Activated naive CD4-positive, alpha-beta T cell treated with anti-CD3 and anti-CD28 coated beads, Interleukin-2, amount 50 U/mL, for 24 hours (primary cell): ENCODE measurements around the gene KNTC1.
"Not testable (repeated sequence)": the region's sequence is repeated elsewhere in the genome, so short reads cannot be mapped to it uniquely, and the experiment has no call there.

Experiments used
- H3K27ac Mint-ChIP-seq: one replicate; pipeline ENCODE4 v1.8.0; 2021; ENCODE audit warnings: mild to moderate bottlenecking, mixed read lengths
- H3K27me3 Mint-ChIP-seq: one replicate; pipeline ENCODE4 v1.8.0; 2021; ENCODE audit warnings: mixed read lengths
- H3K36me3 Mint-ChIP-seq: one replicate; pipeline ENCODE4 v1.8.0; 2021; ENCODE audit warnings: mixed read lengths
- H3K4me1 Mint-ChIP-seq: one replicate; pipeline ENCODE4 v1.8.0; 2021; ENCODE audit warnings: mixed read lengths
- H3K4me3 Mint-ChIP-seq: one replicate; pipeline ENCODE4 v1.8.0; 2021; ENCODE audit warnings: mild to moderate bottlenecking, mixed read lengths
- H3K9me3 Mint-ChIP-seq: one replicate; pipeline ENCODE4 v1.8.0; 2021; ENCODE audit warnings: mixed read lengths

Gene KNTC1

DNA sequence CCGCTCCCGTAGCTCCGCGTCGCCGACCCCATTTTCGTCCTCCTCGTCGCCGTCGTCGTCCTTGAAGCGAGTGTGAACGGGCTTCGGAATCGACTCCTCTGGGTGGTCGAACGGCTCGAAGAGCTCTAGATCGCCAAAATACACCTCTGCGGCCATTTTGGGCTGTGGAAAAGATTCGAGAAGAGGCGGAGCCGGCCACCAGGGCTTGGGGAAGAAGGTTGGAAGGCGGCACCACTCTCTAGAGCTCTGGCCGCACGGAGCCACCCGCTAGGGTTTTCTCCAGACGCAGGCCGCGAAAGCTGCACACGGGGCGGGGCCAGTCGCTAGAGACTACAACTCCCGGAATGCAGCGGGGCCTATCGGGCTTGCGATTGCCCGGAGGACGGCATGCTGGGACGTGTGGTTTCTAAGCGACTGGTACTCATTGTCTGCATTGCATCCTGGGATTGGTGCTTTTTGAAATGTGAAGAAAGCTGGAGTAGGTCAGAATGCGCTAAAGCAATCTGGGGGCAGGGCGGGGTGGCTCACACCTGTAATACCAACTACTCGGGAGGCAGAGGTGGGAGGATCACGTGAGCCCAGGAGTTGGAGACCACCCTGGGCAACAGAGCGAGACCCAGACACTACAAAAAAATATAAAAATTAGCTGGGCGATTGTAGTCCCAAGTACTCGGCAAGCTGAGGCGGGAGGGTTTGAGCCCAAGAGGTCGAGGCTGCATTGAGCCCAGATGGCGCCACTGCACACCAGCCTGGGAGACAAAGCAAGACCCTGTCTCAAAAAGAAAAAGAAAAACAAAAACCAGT is 26.2 kb upstream of the KNTC1 start, which contains the start of gene ZCCHC8:
ZCCHC8 (minus strand) TSS at position 248 of the 804 bp plus-strand sequence; CDS start at position 156, 92 bp downstream.
- Mint-ChIP-seq H3K4me1 (peaks cover 43% of the 10 kb centered on the region), H3K4me3 (peak within 1 kb of the TSS; percentile 99), H3K36me3 (peaks cover 2% of the 10 kb centered on the region), H3K9me3 (no peaks in the 10 kb centered on the region), H3K27ac (peak within 1 kb of the TSS; percentile 98), H3K27me3 (no peaks in the 10 kb centered on the region)

DNA sequence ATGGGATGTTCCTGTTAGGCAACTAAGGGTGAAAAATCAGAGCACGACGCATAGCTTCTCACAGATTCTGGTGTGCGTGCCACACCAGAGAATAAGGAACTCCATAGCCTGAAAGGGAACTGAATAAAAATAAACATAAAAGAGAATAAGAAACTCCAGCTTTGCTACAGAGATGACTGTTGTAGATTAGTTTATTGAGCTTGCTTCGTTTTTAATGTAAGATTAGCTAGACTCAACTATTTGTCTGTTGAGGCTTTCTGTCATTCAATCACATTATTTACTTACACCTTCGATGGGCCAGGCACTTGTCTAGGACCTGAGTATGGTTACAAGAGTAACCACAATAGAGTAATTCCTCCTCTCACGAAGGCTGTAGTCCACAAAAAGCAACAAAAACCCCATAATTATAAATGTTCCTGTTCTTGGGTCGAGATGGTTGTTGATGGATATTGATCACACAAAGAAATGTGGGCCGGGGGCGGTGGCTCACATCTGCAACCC is 25.5 kb upstream of the KNTC1 start:
- Mint-ChIP-seq H3K4me3 (peak overlapping the region; percentile 99), H3K36me3 (peaks cover 7% of the 10 kb centered on the region), H3K9me3 (no peaks in the 10 kb centered on the region), H3K27ac (peak overlapping the region; percentile 75), H3K4me1 (peaks cover 42% of the 10 kb centered on the region), H3K27me3 (no peaks in the 10 kb centered on the region)

DNA sequence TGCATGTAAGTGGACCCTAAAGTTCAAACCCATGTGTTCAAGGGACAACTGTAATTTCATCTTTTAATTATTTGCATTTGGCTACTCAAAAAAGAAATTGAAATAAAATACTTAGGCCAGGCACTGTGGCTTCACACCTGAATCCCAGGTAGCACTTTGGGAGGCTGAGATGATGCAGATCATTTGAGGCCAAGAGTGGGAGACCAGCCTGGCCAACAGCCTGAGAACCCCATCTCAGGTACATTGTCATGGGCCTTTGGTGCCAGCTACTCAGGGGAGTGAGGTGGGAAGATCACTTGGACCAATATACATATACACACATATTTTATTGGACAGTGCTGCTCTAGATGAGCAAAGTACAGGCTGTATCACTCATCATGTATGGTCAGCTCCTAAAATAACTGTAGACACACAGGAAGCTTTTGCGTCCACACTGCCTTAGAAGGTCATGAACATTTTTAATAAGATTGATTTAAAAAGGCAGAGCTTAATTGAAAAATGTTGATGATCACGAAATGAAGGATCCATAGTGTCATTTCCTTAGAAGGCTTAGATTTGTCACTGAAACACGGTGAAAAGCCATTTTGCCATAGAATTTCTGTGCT is 23.8 kb upstream of the KNTC1 start:
- Mint-ChIP-seq H3K27ac (peak overlapping the region; percentile 47), H3K27me3 (no peaks in the 10 kb centered on the region), H3K4me1 (peaks cover 32% of the 10 kb centered on the region), H3K9me3 (no peaks in the 10 kb centered on the region), H3K4me3 (no peak overlapping the region), H3K36me3 (peaks cover 8% of the 10 kb centered on the region)

DNA sequence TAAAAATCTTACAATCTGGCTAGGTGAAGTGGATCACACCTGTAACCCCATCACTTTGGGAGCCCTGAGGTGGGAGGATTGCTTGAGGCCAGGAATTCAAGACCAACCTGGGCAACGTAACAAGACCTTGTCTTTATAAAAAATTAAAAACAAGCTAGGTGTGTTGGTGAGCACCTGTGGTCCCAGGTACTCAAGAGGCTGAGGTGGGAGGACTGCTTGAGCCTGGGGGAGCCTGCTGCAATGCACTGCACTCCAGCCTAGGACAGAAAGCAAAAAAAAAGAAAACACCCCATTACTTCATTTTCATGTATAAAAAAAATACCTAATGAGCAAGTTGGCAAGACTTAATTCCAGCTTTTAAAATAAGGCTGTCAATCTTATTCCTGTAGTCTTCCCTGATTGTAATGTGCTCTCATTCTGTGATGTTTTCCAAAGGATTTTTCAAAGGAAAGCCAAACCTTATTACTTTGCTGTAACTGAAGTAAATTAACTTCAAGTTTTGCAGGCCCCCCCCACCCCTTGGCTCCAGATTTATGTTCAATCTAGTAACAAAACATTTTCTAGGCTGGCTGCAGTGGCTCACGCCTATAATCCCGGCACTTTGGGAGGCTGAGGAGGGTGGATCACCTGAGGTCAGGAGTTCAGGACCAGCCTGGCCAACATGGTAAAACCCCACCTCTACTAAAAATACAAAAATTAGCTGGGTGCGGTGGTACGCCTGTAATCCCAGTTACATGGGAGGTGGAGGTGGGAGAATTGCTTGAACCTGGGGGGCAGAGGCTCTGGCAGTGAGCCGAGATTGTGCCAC is 23.1 kb upstream of the KNTC1 start:
- Mint-ChIP-seq H3K27me3 (no peaks in the 10 kb centered on the region), H3K4me1 (peaks cover 25% of the 10 kb centered on the region), H3K4me3 (no peak overlapping the region), H3K27ac (peak overlapping the region; percentile 47), H3K9me3 (no peaks in the 10 kb centered on the region), H3K36me3 (peaks cover 8% of the 10 kb centered on the region)

DNA sequence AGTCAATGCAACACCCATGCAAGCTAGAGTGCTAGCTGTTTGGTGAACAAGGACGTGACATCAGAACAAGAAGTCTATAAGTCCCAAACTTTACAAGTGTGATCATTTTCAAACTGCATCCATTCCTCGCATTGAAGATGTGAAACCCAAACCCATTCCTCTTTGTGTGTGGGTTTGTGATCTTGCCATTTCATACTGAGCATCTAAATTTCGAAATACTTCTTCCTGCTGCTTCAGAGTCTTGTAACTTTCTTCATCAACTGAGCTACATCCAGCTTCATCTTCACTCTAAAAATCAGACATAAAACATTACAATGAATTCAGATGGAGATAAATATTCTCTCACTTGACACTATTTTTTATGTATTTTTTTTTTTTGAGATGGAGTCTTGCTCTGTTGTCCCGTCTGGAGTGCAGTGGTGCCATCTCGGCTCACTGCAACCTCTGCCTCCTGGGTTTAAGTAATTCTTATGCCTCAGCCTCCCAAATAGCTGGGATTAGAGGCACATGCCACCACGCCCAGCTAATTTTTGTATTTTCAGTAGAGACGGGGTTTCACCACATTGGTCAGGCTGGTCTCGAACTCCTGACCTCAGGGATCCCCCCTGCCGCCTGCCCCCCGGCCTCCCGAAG is 21.5 kb upstream of the KNTC1 start:
- Mint-ChIP-seq H3K9me3 (no peaks in the 10 kb centered on the region), H3K4me1 (peaks cover 18% of the 10 kb centered on the region), H3K4me3 (no peak overlapping the region), H3K27ac (no peak overlapping the region), H3K27me3 (no peaks in the 10 kb centered on the region), H3K36me3 (peaks cover 6% of the 10 kb centered on the region)

DNA sequence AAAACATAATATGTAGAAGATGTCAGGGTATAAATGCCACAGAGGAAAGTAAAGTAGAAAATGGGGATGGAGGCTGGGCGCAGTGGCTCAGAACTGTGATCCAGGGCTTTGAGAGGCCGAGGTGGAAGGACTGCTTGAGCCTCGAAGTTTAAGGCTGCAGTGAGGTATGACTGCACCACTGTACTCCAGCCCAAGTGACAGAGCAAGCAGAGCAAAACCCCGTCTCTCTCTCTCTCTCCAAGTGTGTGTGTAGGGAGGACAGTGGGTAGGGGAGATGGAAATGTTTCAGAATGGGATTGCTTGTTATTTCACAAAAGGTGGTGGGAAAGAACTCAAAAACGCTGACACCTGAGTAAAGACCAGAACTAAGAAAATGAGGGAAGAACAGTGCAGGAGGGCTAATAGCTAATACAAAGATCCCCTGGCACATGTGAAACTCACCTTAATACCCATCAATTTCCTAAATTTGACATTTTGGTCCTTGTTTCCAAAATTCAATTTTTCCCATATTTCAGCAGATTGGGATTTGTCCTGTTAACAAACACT is 20.6 kb upstream of the KNTC1 start:
- peaks cover 6% of the 10 kb centered on the region for H3K36me3 Mint-ChIP-seq
- H3K27ac Mint-ChIP-seq = no peak overlapping the region
- no peak overlapping the region for H3K4me3 Mint-ChIP-seq
- H3K27me3 Mint-ChIP-seq = no peaks in the 10 kb centered on the region
- peaks cover 9% of the 10 kb centered on the region for H3K4me1 Mint-ChIP-seq
- no peaks in the 10 kb centered on the region for H3K9me3 Mint-ChIP-seq

DNA sequence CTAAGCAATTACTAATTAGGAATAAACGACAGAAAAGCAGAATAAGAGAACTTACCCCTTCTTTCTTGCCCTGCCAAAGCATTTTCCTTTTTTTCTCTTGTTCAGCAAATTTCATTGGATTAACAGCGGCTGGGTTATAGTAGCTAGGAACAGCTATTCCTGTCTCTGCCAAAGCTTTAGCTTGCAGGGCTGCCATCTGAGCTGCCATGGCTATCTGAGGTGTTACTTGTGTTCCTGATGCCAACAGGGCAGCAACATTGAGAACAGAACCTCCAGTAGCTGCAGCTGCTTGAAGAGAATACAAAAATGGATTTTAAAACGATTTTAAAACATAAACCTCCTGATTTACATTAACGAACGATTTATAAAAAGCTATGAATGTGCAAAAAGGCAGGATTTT is 18.9 kb upstream of the KNTC1 start:
- H3K36me3 Mint-ChIP-seq = peaks cover 6% of the 10 kb centered on the region
- H3K27ac Mint-ChIP-seq = peak overlapping the region; percentile 8
- no peak overlapping the region for H3K4me3 Mint-ChIP-seq
- H3K27me3 Mint-ChIP-seq = no peaks in the 10 kb centered on the region
- H3K4me1 Mint-ChIP-seq = peaks cover 4% of the 10 kb centered on the region
- no peaks in the 10 kb centered on the region for H3K9me3 Mint-ChIP-seq

DNA sequence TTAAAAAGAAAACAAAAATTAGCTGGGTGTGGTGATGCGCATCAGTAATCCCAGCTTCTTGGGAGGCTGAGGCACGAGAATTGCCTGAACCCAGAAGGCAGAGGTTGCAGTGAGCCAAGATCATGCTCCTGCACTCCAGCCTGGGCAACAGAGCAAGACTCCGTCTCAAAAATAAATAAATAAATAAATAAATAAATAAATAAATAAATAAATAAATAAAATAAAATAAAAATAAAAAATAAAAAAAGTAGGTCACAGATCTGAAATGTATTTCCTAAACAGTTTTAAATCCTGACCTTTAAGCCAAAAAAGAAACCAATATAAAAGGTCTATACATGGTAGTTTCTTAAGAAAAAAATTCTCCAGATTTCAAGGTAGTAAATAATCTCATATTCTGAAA is 14.0 kb upstream of the KNTC1 start:
- not testable (repeated sequence) for H3K27me3 Mint-ChIP-seq, H3K9me3 Mint-ChIP-seq, H3K4me3 Mint-ChIP-seq, H3K27ac Mint-ChIP-seq
- Mint-ChIP-seq H3K4me1 (peaks cover 20% of the 10 kb centered on the region), H3K36me3 (peaks cover 14% of the 10 kb centered on the region)

DNA sequence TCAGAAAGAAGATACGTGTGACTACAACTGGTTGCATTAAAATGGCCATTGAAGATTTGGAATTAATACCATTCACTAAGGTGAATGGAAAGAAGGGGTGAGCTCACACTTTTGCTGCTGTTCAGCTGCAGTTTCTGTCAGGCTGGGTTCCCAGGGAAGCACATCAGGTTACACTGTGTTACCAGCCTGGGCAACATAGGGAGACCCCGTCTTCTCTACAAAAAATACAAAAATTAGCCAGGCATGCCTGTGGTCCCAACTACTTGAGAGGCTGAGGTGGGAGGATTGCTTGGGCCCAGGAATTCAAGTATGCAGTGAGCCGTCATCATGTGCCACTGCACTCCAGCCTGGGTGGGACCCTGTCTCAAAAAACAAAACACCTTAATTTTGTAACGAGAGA is 13.4 kb upstream of the KNTC1 start:
- no peaks in the 10 kb centered on the region for H3K9me3 Mint-ChIP-seq
- H3K27ac Mint-ChIP-seq = no peak overlapping the region
- no peak overlapping the region for H3K4me3 Mint-ChIP-seq
- H3K27me3 Mint-ChIP-seq = no peaks in the 10 kb centered on the region
- H3K36me3 Mint-ChIP-seq = peaks cover 14% of the 10 kb centered on the region
- peaks cover 23% of the 10 kb centered on the region for H3K4me1 Mint-ChIP-seq

DNA sequence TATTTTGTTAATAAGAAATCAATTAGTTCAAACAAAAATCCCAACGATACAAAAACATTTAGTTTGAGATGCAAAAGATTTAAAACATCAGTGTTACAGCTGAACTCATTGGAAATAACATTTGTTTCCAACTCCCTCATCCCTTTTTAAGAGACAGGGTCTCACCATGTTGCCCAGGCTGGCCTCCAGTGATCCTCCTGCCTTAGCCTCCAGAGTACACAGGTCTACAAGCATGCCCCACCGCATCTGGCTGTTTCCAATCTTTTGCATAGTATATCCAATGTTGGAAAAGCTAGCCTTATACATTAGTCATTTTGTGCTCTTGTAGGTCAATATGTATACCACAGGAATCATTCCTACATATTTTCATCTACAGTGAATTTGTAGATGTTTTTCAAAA is 11.8 kb upstream of the KNTC1 start:
- Mint-ChIP-seq H3K9me3 (no peaks in the 10 kb centered on the region), H3K27me3 (no peaks in the 10 kb centered on the region), H3K4me1 (peaks cover 37% of the 10 kb centered on the region), H3K27ac (no peak overlapping the region), H3K4me3 (no peak overlapping the region), H3K36me3 (peaks cover 19% of the 10 kb centered on the region)

DNA sequence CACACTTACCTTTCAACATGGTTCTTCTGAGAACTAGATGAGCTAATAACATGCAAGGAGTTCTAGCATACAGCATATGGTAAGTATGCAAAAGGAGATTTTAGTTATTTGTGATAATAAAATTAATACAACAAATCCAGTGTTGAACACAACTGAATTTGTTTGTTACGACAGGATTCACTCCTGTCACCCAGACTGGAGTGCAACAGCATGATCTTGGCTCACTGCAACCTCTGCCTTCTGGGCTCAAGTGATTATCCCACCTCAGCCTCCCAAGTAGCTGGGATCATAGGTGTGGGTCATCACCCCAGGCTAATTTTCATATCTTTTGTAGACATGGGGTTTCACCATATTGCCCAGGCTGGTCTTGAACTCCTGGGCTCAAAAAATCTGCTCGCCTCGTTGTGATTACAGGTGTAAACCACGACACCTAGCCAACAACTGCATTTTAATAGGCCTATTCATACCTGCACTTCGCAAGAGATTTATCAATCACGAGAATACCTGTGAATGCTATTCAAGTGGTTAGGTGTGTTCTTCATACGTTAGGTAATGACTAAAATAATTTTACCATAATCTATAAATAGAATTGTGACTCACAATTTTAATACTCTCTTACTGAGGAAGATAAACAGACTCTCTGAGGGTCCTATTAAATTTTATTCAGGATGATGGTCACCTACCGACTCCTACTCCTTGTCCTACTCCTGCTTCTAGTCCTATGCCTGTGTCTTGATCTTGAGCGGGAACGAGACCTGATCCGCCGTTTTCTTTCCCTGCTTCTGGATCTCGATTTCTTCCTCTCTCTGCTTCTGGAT is 10.3 kb upstream of the KNTC1 start:
- no peaks in the 10 kb centered on the region for H3K27me3 Mint-ChIP-seq

DNA sequence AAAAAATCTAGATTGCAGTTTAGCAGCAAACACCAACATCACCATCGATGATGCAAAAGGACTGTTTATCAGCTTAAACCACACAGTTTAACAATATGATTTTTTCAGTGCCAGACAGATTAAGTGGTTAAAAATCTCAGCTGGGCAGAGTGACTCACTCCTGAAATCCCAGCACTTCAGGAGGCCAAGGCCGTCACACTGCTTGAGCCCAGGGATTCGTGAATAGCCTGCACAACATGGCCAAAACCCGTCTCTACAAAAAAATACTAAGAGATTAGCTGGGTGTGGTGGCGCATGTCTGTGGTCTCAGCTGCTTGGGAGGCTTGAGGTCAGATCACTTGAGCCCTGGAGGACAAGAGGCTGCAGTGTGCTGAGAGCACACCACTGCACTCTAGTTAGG is 9.2 kb upstream of the KNTC1 start:
- H3K27ac Mint-ChIP-seq = peak overlapping the region; percentile 77
- peaks cover 53% of the 10 kb centered on the region for H3K4me1 Mint-ChIP-seq
- no peaks in the 10 kb centered on the region for H3K27me3 Mint-ChIP-seq
- peaks cover 29% of the 10 kb centered on the region for H3K36me3 Mint-ChIP-seq
- H3K4me3 Mint-ChIP-seq = no peak overlapping the region
- no peaks in the 10 kb centered on the region for H3K9me3 Mint-ChIP-seq

More for the DNA sequence above, 10.3 kb upstream of the KNTC1 start:
- peaks cover 48% of the 10 kb centered on the region for H3K4me1 Mint-ChIP-seq
- H3K4me3 Mint-ChIP-seq = no peak overlapping the region
- peaks cover 25% of the 10 kb centered on the region for H3K36me3 Mint-ChIP-seq
- no peaks in the 10 kb centered on the region for H3K9me3 Mint-ChIP-seq
- H3K27ac Mint-ChIP-seq = peak overlapping the region; percentile 46

DNA sequence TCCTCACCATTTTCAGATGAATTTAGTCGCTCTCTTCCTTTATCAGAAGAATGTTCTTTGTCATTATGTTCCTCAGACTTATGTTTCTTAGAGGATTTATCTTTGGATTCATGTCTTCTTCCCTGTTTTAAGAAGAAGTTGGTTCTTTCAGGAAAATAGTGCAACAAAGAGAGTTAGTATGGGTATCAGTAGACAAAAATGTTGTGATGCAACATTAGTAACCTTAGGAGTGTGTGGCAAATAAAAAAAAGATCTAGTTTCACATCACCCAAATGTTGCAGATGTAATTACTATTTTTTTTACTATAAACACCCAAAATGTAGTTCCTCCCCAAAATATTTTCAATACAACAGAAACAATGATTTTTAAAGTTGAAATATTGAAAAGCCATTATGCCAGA is 8.1 kb upstream of the KNTC1 start:
- Mint-ChIP-seq H3K27me3 (no peaks in the 10 kb centered on the region), H3K9me3 (no peaks in the 10 kb centered on the region), H3K4me1 (peaks cover 63% of the 10 kb centered on the region), H3K4me3 (no peak overlapping the region), H3K36me3 (peaks cover 33% of the 10 kb centered on the region), H3K27ac (peak overlapping the region; percentile 80)

DNA sequence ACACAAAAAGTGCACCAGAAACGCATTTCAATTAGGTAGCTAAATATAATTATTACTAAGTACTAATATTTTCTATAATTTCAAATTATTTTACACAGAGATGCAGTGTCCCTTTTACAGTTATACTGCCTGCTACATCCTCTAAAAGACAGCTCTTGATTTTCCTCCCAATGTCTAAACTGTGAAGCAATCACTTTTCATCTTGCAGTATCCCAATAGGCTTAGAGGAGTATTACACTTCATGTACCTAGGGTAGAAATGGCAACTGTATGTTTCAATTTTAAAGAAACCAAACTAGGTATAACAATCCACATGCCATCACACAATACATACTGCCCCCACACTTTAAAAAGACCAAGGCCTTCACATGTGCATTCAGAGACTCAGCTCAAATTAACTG is 7.6 kb upstream of the KNTC1 start:
- no peak overlapping the region for H3K27ac Mint-ChIP-seq
- H3K4me3 Mint-ChIP-seq = no peak overlapping the region
- H3K4me1 Mint-ChIP-seq = peaks cover 68% of the 10 kb centered on the region

More for the DNA sequence above, 7.6 kb upstream of the KNTC1 start:
- H3K27me3 Mint-ChIP-seq = no peaks in the 10 kb centered on the region
- H3K9me3 Mint-ChIP-seq = no peaks in the 10 kb centered on the region
- peaks cover 36% of the 10 kb centered on the region for H3K36me3 Mint-ChIP-seq
